Left forelimb (tissue), 1 donor: ENCODE data around the gene MBNL2.

Experiments
- DNase-seq: peaks from one replicate; pipeline ENCODE4 v3.0.0-alpha.2; 2018; ENCODE audit warnings: low spot score

MBNL2 gene

DNA sequence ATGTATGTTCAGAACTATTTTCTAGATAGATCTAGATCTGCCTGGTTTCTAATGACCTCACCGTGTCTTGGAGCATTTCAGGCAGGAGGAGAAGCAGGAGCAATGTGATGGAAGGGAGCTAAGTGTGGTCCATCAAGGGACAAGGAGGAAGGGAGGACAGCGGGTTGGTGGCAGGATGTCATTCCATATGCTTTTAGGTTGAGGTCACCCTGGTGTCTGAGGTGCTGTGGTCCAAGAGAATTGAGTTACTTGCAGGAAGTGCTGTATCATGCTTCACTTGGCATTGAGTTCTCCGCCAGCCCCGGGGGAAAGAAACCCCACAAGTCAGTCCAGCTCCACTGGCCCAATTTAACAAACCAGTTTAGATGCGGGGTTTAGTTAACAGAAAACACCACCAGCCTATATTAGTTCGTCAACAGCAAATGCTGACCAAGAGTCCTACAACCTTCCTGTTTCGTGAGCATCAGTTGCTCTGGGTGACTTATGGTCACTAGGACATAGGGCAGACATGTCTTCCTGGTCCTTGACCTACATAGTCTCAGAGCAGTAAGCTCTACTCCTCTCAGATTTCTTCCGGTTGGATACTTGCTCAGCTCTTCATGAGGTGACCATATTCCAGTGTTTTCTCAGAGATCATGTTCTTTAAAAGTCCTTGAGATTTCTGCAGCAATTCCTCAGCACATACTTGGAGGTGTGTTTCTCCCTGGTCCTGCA is 79.4 kb downstream of the MBNL2 start:
- no peak for DNase-seq

DNA sequence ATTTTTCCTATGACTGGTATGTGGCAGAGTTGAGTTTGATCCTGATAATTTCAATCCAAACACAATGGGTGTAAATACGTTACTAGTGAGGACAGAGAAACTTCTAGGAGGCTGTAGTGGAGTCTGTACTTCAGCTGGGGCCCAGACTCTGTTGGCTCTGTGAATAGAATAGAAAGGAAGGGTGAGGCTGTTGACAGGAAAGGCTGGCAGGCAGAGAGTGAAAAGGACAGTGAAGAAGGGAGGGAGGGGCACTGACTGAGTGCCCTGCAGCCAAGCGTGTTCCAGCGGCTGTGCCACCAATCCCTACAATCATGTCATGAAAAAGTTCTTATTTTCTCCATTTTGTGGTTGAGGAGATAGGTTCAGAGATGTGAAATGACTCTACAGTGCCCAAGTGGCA is 80.5 kb downstream of the MBNL2 start:
- no peak for DNase-seq

DNA sequence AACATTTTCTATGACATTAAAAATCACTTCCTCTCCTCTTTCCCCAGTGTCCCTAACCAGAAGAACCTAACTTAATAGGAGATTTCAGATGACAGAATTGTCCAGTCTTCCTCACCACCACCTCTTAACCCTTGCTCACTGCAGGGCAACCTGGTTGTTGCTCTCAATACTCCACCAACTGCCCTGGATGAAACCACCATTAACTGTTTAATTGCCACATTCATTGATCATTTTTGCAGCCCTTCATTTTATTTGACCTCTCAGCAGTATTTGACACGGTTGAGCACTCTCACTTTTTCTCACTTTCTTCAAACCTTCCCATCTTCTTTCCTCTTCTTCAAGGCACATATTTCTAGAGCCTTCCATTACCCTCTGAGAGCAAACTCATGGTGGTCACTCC is 84.0 kb downstream of the MBNL2 start:
- DNase-seq = no peak

DNA sequence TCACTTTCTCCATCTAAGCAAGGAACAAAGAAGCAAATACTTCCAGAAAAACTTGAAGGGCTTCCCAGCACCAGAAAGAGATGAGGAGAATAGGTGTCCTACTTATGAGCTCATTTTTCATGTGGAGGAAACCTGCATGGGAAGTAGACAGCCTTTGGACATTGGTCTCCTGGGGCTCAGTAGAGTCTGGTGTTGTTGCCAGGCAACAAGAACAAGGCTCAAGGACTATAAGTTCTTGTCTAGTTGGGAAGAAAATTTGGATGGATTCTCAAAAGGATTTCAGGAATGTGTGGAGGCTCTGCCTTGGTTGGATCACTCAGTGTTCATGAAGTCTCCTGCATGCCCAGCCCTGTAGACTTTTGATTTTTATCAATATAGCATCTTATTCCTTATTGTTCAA is 84.5 kb downstream of the MBNL2 start:
- no peak for DNase-seq

DNA sequence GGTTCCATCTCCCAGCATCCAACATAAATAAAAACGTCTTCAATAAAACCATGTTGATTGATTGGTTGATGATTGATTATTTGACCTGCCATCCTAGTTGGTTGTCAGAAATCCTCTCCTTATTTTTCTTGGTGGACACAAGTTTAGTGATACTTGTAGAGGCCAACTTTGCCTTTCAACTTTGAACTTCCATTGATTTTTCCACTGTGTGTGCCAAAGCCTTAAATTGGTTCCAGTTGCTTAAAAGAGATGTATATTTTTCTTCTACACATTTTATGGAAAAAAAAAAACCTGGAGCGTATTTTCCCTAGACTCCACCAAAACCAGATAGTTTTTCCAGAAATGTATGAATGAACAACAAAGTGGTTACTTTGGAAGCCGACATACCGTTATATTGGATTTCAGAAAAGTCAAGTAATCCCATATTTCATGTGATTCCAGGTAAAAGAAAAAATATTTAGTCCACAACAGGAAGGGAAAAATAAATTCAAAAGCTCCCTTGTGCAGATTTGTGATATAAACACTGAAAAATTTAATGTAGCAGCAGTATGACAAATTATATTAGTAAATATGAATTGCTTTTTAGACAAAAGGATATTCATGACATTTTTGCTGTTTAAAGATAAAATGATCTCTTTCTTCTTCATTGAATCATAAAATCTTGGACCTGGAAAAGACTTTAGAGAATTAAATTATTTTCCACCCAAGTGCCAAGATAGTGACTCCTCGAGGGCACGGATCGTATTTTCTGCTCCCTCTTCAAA is 85.2 kb downstream of the MBNL2 start:
- DNase-seq = no peak

DNA sequence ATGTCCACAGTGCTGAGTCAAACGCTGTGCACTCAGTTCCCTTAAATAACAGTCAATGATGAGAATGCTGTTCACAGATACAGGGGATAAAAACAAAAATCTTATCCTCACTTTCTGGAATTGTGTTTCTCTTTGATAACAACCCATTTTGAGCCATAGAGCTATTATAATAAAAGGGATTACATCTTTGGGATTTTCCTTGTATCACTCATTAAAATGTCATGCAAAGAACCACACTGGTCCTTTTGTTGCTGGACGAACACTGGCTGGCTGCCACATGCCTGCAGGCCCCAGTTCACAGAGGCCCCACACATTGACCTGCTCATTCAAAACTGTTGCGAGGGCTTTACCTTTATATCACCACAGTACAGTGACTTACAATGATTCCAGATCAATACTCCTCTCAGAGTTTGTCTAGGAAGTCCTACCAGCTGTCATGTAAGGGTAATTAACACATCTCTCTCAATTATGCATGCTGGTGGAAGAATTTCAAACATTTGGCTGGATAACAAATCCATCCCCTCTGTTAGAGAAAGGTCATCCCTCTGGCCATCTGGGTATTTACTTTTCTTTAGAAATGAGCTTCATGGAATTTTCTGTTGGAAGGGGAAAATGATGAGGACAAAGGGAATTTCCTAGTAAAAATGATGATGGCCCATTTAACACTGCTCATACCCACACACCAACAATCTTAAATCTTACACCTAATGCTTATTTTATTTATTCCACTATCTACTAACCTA is 85.9 kb downstream of the MBNL2 start:
- DNase-seq = no peak

DNA sequence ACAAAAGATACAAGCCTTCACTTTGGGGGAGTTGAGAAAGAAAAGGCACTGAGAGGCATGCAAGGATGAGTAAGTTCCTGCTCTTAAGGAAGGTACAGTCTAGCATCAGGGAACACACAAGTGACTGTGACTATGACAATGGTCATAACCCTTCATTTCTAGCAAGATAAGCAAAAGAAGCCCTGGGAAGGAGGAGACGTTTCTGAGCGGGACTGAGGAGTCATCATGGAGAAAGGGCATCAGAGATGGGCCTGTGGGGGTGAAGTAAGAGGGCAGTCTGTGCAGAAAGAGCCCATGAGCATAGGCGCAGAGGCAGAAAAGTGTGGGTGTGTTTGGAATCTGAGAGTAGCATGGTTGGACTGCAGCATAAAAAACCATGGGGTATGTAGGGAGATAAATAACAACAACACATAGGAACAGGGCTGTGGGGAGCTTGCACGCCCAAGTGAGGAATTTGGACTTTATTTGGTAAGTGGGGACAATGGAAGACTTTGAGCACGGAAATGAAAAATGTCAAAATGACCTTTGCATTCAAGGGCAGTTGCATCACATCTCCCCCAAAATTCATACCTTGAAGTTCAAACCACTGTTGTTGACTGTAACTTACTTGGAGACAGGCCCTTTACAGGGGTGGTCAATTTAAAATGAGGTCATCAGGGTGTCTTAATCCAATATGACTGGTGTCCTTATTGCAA is 86.7 kb downstream of the MBNL2 start:
- DNase-seq = no peak

DNA sequence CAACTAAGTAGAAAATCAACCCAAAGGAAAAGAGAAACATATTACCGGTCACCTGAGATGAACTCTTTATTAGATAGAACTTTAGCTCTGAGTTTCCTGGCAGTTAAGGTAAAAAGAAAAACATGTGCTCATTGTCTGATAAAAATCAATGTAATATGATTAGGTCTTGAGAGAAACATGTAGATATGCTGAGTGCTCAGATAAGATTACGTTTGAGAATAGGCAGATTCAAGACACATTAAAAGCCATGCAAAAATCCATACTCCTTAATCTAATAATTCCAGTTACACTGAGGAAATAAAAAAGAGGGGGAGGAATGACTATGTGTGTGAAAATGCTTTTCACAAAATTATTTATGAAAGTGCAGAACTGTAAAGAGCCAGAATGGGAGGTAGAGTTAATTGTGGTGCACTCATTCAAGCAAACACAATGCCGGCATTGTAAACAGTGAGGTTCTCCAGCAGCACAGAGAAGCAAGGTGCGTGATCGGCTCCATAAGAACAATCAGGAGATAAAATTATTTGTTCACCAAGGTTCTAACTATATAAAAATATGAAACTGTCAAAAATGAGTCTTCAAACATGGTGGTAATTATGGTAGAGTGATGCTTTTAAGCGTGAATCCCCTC is 88.8 kb downstream of the MBNL2 start:
- DNase-seq = no peak

DNA sequence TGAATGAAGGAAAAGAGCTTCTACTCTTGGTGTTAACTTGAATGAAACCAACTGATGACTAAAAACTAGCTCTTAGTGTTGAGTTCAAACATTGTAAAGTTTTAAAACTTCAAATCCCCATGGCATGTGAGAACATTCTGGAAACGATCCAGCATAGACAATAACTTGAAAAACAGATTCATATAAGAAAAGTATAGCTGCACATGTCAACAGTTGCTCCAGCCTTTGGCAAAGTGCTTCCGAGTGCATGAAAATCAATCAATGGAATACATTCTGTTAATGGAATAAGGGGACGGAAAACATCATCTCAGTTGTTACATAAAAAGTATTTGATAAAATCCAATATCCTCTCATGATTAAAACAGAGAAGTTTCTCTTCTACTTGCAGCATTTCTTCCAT is 89.8 kb downstream of the MBNL2 start:
- DNase-seq = no peak

DNA sequence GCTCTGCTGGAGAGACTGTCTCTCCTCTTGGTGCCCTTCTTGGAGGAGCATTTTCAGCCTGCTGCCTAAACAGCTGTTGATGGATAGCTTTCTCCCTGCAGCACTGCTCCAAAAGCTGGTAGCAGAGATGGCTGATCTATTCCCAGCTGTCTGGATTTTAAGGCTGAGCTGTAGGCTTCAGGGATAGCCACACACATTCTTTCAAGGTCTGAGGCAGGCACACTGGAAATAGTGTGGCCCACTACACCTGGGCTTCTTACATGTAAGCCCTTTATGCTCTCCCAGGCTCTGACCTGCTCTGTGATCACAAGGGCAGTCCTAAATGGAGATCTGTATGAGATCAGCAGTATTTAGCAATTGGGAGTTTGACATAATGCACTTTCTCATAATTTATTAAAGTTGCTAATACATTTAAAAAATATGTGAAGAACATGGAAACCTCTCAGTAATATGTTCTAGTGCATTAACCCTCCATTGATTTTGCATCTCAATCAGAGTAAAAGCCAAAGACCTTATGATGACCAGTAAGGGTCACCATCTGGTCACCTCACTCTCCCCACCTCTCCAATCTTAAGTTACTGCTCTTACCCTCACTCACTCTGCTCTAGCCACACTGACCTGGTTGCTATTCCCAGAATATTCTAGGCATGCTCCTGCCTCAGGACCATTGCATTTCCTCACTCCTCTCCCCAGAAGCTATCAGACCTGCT is 91.6 kb downstream of the MBNL2 start:
- DNase-seq = no peak

DNA sequence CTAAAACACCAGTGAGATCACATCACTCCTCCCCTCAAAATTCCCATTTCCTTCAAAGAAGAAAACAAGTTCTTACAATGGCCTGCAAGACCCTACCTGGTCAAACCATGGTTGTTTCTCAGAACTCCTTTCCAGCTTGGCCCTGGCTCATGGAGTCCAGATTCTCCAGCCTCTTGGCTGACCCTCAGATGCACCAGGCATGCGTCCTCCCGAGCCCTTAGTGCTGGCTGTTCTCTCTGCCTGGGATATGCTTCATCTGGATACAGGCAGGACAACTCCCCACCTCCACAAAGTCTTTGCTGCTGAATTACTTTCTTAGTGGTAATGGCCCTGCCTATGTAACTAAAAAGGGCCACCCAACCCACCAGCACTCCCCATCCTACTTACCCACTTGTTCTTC is 94.3 kb downstream of the MBNL2 start:
- no peak for DNase-seq

DNA sequence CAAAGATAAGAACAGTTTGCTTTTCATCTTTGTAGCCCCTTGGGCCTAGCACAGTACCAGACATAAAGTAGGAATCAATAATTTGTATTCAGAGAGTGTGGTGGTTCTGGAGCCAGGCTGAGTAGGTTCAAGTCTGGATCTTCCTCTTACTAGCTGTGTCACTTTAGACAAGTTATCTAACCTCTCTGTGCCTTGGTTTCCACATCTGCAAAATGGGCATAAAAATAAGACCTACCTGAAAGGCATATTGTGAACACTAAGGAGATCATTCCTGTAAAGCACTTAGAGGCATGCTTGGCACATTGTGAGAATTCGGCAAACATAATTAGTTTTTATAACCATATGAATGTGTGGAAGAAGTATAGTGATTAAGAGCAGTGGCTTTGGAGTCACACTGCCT is 95.8 kb downstream of the MBNL2 start:
- DNase-seq = no peak

DNA sequence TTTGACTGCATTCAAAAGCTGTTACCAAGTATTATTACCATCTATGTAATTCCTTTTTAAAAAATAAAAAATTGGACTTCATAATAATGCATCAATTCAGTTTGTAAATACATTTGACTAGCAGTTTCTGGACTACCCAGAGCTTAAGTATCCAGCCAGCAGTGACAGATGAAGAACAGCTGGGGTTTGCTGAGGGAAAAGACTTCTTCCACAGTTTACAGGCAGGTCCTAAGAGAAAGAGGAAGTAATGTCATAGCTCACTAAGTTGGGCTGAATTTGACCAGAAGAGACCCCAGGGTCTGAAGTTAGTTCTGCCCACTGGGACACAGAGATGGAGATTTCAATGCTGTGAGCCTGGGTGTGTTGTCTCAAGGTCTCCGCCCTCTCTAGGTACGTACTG is 96.4 kb downstream of the MBNL2 start:
- DNase-seq = no peak

DNA sequence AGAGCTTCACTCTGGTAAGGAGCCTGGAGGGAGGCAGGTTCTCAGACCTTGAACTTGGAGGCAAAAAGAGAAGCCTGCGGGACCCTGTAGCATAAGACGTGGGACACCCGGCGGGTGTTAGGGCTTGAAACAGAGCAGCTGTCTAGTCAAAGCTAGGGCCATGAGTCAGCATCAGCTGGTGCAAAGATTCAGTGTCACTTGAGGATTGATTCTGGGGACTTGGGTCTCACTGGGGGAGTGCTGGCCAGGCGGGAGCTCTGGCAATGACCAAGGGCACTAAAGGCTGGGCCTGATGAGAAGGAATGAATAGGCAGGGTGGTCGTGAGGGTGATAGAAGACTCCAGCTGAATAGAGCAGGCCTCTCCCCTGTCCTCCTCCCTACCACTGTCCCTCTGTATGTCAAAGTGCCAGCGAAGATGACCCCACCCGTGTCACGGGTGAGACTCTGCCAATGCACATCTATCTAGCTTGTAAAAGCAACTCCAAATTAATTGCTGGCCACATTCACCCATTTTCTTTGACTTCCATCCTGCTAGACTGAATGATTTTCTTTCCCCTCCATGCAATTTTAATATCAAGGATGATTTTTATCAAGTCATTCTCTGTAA is 97.1 kb downstream of the MBNL2 start:
- no peak for DNase-seq

DNA sequence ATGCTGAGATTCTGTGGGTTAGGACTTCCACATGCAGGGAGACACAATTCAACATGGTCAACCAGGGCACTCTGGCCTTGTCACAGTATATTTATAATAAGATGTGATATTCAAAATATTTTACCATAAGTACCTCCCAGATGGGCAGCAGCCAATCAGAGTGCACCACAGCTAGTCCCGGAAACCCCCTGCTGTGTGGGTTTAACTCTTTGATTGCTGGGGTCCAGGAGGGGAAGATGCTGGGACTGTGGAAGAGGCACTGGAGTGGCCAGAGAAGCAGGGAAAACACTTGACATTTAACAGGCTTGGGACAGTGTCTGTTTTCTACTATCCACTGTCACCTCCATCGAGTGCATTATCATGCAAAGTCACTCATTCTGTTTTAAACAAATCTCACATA is 99.0 kb downstream of the MBNL2 start:
- no peak for DNase-seq

DNA sequence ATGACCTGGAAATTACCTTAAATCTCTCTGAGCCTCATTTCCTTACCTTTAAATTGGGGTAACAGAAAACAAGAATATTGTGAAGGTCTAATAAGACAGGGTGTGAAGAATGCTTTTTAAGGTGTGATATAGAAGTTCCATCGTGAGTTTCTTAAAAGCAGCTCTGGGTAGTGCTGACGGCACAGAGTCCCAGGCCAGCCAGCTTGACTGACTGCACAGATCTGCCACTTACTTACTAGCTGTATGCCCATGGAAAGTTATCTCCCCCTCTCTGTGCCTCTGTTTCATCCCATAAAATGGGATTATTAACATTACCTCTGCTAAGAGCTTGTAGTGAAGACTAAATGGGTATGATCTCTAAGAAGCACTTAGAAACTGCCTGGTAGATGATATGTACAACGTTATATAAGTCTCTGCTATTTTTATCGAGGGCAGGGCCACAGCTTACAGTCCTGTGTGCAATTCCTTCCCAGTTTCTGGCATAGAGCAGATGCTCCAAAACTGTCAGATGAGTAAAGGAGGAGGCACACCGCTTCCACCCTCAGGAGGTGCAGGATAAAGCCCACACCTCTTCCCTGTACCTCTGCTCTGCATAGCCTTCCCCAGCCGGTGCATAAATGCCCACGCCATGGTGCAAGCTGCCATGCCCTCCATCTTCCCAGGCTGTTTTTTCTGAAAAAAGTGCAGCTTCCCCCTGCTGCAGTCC is 99.6 kb downstream of the MBNL2 start:
- DNase-seq = no peak

DNA sequence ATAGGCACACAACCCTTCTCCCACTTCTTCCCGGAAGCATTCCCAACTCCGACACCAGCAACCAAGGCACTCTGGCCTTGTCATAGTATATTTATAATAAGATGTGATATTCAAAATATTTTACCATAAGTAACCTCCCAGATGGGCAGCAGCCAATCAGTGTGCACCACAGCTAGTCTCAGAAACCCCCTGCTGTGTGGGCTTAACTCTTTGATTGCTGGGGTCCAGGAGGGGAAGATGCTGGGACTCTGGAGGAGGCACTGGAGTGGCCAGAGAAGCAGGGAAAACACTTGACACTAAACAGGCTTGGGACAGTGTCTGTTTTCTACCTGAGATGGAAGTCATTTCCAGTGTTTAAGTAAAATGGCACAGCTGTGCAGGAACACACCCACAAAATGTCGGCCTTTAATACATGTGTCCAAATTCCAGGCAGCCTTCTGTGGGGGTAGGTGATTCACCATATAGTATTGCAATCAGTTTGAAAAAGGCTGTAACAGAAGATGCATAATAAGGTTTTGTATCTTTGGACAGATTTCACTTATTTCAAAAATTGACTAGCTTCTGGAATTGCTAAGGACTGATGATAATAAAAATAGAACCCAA is 100.7 kb downstream of the MBNL2 start:
- no peak for DNase-seq

DNA sequence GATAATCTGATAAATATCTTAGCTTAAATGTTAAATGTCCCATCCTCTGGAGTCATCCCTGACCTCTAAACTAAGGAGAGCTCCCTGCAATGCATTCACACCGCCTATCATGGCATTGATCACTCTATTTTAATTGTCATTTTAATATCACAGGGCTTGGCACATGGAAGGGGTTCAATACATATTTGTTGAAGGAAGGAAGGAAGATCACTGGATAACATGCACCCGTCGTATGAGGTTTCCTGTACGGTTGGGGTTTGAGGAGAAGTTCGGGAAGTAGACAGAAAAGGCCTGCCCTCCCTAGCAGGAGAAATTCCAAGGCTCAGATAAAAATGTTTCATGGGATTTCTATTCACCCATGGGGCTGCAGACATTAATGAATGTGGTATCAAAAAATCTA is 102.0 kb downstream of the MBNL2 start:
- DNase-seq = no peak

DNA sequence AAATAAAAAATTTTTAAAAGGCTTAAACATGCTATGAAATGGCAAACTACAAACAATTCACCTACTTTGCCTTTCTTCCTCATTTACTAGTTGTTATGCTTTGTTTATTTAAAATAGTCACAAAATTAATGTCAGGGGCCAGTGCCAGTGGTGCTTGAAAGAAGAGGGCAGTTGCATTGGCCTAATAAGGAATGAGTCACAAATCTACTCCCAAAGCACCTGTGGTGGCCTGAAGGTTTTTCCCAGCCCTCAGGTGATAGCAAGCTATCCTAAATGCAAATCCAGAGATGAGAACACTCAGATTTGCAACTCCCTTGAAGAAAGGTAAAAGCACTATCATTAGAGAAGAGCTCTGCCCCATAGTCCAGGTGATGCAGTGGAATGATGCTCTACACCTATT is 103.6 kb downstream of the MBNL2 start:
- DNase-seq = no peak

DNA sequence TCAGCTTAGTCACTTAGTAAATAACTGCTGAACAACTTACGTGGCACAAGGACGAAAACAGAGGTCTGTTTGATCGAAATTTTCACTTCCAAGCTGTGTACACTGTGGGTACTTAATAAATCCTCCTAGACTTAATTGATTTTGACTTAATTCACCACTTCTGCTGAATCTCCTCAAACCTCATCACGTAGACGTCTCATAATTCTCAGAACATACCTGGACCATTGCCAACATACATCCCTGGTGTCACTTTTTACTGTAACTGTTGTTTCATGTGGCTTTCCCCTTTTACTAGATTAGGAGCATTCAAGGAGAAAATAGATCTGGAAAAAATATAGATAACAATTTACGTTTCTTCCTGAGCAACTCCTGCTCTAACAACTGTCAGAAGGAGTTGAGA is 105.0 kb downstream of the MBNL2 start:
- DNase-seq = no peak
